IMR-90 (cell line): ENCODE data around the gene DAND5. TPM values are rescaled to one million over a fixed set of nuclear protein-coding genes. Genes with fewer than 3 reads are reported as not detected.

ENCODE experiments used
- ATAC-seq: fragments of 200-7000 bp; cut with Tn5 transposase; 2 replicates; pipeline ENCODE4 v1.9.1; 2020; ENCODE audit warnings: low read depth, mild to moderate bottlenecking, moderate library complexity
- BruUV-seq: library from RNA; stranded (reverse); fragments of 400-500 nt; replicated peaks from 2 replicates; lab custom pipeline; 2021; lab: Mats Ljungman, UMichigan
- CTCF ChIA-PET: fragments of 300-600 bp; formaldehyde crosslinking; extraction: SDS; loops from one replicate; lab custom pipeline; 2021; ENCODE audit warnings: antibody characterized with exemption; lab: Yijun Ruan, JAX
- POLR2A ChIA-PET: fragments of 300-600 bp; sonication (Branson Sonifier 250); formaldehyde crosslinking; loops from one replicate; lab custom pipeline; 2022; ENCODE audit warnings: antibody characterized with exemption; ENCODE audit not compliant: unreplicated experiment; lab: Charles Lee
- DNase-seq: peaks from one replicate; pipeline ENCODE4 v3.0.0; 2013
- H2AFZ ChIP-seq: replicated peaks from 2 replicates; pipeline ENCODE3; 2013; ENCODE audit warnings: low read length, mild to moderate bottlenecking; ENCODE audit not compliant: poor library complexity
- H2AK5ac ChIP-seq: 2 replicates; pipeline ENCODE4 v1.6.1; 2013; ENCODE audit warnings: low read depth, low read length, inconsistent platforms
- H2AK9ac ChIP-seq: replicated peaks from 2 replicates; pipeline ENCODE3; 2013; ENCODE audit warnings: mild to moderate bottlenecking, low read depth, low read length, moderate library complexity; ENCODE audit not compliant: poor library complexity
- H2BK120ac ChIP-seq: 2 replicates; pipeline ENCODE4 v1.6.1; 2013; ENCODE audit warnings: low read depth, low read length, inconsistent platforms
- H2BK15ac ChIP-seq: 3 replicates; pipeline ENCODE4 v1.6.1; 2013; ENCODE audit warnings: low read depth, low read length, inconsistent platforms
- H2BK20ac ChIP-seq: 2 replicates; pipeline ENCODE4 v1.6.1; 2013; ENCODE audit warnings: low read depth, mild to moderate bottlenecking, inconsistent platforms, low read length, moderate library complexity
- H2BK5ac ChIP-seq: 2 replicates; pipeline ENCODE4 v1.6.1; 2013; ENCODE audit warnings: mild to moderate bottlenecking, low read depth, low read length, inconsistent platforms; ENCODE audit not compliant: poor library complexity, severe bottlenecking
- H3K14ac ChIP-seq: replicated peaks from 2 replicates; pipeline ENCODE4 v1.6.1; 2013; ENCODE audit warnings: low read depth, low read length, inconsistent platforms
- H3K18ac ChIP-seq: 2 replicates; pipeline ENCODE4 v1.6.1; 2013; ENCODE audit warnings: low read depth, low read length, control low read depth
- H3K23ac ChIP-seq: 2 replicates; pipeline ENCODE4 v1.6.1; 2013; ENCODE audit warnings: low read depth, low read length, inconsistent platforms
- H3K27ac ChIP-seq: 2 replicates; pipeline ENCODE4 v1.5.1; 2013; ENCODE audit warnings: mild to moderate bottlenecking, control low read depth, low read length; ENCODE audit not compliant: insufficient read depth
- H3K27me3 ChIP-seq: 2 replicates; pipeline ENCODE4 v1.6.1; 2013; ENCODE audit warnings: low read length; ENCODE audit not compliant: control insufficient read depth, insufficient read depth
- H3K36me3 ChIP-seq: 2 replicates; pipeline ENCODE4 v1.6.1; 2013; ENCODE audit warnings: low read length, mixed read lengths; ENCODE audit not compliant: control insufficient read depth, insufficient read depth
- H3K4ac ChIP-seq: 2 replicates; pipeline ENCODE4 v1.6.1; 2013; ENCODE audit warnings: low read depth, low read length, inconsistent platforms
- H3K4me1 ChIP-seq: 2 replicates; pipeline ENCODE4 v1.6.1; 2013; ENCODE audit warnings: low read length, mixed read lengths; ENCODE audit not compliant: control insufficient read depth, insufficient read depth
- H3K4me2 ChIP-seq: 2 replicates; pipeline ENCODE4 v1.6.1; 2013; ENCODE audit warnings: low read depth, mild to moderate bottlenecking, control low read depth, low read length, moderate library complexity
- H3K4me3 ChIP-seq: 2 replicates; pipeline ENCODE4 v1.5.1; 2013; ENCODE audit warnings: low read depth, mild to moderate bottlenecking, control low read depth, low read length, moderate library complexity; ENCODE audit not compliant: insufficient read depth
- H3K56ac ChIP-seq: 2 replicates; pipeline ENCODE4 v1.6.1; 2013; ENCODE audit warnings: low read length, inconsistent platforms; ENCODE audit not compliant: insufficient read depth; ENCODE audit errors: extremely low read depth
- H3K79me1 ChIP-seq, 2 experiments: 2 replicates each; pipeline ENCODE4 v1.6.1; 2013; ENCODE audit warnings: low read length in 2 of 2, inconsistent platforms in 1 of 2, low read depth in 1 of 2
- H3K9ac ChIP-seq: 2 replicates; pipeline ENCODE4 v1.6.1; 2013; ENCODE audit warnings: low read depth, low read length, control low read depth
- H3K9me1 ChIP-seq: 2 replicates; pipeline ENCODE4 v1.6.1; 2013; ENCODE audit warnings: low read length, inconsistent platforms; ENCODE audit not compliant: insufficient read depth
- H3K9me3 ChIP-seq: 2 replicates; pipeline ENCODE4 v1.6.1; 2013; ENCODE audit warnings: low read length; ENCODE audit not compliant: control insufficient read depth, insufficient read depth
- H4K20me1 ChIP-seq: 2 replicates; pipeline ENCODE4 v1.6.1; 2013; ENCODE audit warnings: low read length, inconsistent platforms; ENCODE audit not compliant: insufficient read depth
- H4K5ac ChIP-seq: 2 replicates; pipeline ENCODE4 v1.6.1; 2013; ENCODE audit warnings: mild to moderate bottlenecking, low read depth, low read length, control low read depth
- H4K8ac ChIP-seq, 2 experiments: 2 replicates each; pipeline ENCODE4 v1.6.1; 2013; ENCODE audit warnings: low read depth in 2 of 2, low read length in 2 of 2, control low read depth in 1 of 2, inconsistent platforms in 1 of 2
- H4K91ac ChIP-seq: 2 replicates; pipeline ENCODE4 v1.6.1; 2013; ENCODE audit warnings: low read depth, low read length, inconsistent platforms; ENCODE audit not compliant: insufficient read depth
- BHLHE40 ChIP-seq: fragments of 150-350 bp; IDR thresholded peaks from 2 replicates; pipeline ENCODE4 v1.6.1; 2016; ENCODE audit warnings: mild to moderate bottlenecking, low read depth, low read length
- FOS ChIP-seq: fragments of 150-350 bp; IDR thresholded peaks from 2 replicates; pipeline ENCODE4 v1.6.1; 2016; ENCODE audit warnings: low read depth, low read length
- MAZ ChIP-seq: IDR thresholded peaks from 2 replicates; pipeline ENCODE4 v1.6.1; 2012; ENCODE audit warnings: low read depth, mild to moderate bottlenecking, low read length, improper control_type of control experiment, moderate library complexity, borderline replicate concordance
- NFE2L2 ChIP-seq: fragments of 150-350 bp; IDR thresholded peaks from 2 replicates; pipeline ENCODE4 v1.6.1; 2016; ENCODE audit warnings: low read depth, mild to moderate bottlenecking, low read length
- RAD21 ChIP-seq: IDR thresholded peaks from 2 replicates; pipeline ENCODE4 v1.6.1; 2012; ENCODE audit warnings: low read length, improper control_type of control experiment
- WGBS, 2 experiments: methylation state at CpG; one replicate each; pipeline versions ENCODE4 v1.1.5 to v1.1.7; 2013; ENCODE audit warnings: missing lambda C conversion rate in 2 of 2; ENCODE audit not compliant: insufficient read length in 1 of 2; ENCODE audit errors: extremely low coverage in 2 of 2; 5-methylcytosine and 5-hydroxymethylcytosine counted together
- dilution Hi-C: fragments of 300-500 bp; cut with HindIII; formaldehyde crosslinking; loops from one replicate; pipeline ENCODE4 v1.14.3; 2018; ENCODE audit warnings: low sequenced_read_pairs; ENCODE audit not compliant: unreplicated experiment
- in situ Hi-C: fragments of 300-500 bp; cut with MboI; formaldehyde crosslinking; loops from 3 replicates; pipeline ENCODE4 v1.14.3; 2019; ENCODE audit warnings: low sequenced_read_pairs, inconsistent platforms, mixed read lengths
- intact Hi-C: fragments of 100-400 bp; cut with micrococcal nuclease; formaldehyde crosslinking; loops from 2 replicates; pipeline ENCODE4 v1.10.0; 2022
- polyA plus RNA-seq, 3 experiments: library from polyadenylated mRNA; depleted of rRNA; stranded (reverse); fragments of >200 nt; gene quantifications; 2 replicates each; pipeline ENCODE4 v1.2.3, GENCODE V29; 2012; ENCODE audit warnings: low replicate concordance in 1 of 3
- total RNA-seq: library from RNA; depleted of rRNA; stranded (reverse); fragments of >200 nt; gene quantifications from 2 replicates; pipeline ENCODE4 v1.2.3, GENCODE V29; 2012

Gene DAND5
- total and polyA plus RNA-seq, 2 of the 4 experiments (the other 2 are of a cell fraction) = 0.03 TPM; not detected in 1

DNA sequence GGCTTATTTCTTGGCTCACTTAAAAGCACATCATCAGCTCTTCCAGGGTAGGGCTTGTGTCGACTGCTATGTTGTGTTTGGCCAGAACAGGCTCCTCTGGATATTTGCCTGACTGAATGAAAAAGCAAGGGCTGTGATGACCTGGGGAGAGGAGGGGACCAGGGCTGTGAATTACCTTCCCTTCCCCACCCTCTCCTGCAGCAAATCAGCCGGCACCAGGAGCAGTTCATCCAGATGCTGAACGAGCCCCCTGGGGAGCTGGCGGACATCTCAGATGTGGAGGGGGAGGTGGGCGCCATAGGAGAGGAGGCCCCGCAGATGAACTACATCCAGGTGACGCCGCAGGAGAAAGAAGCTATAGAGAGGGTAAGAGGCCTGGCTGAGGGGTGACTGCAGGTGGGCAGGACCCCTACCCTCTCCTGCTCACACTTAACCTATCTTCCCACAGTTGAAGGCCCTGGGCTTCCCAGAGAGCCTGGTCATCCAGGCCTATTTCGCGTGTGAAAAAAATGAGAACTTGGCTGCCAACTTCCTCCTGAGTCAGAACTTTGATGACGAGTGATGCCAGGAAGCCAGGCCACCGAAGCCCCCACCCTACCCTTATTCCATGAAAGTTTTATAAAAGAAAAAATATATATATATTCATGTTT lies 16.8 kb upstream of the DAND5 start:
- peaks cover 7% of the 10 kb centered on the region for H3K9me1 ChIP-seq
- in situ Hi-C loops = no loop called here

More for the DNA sequence above, 16.8 kb upstream of the DAND5 start:
- peaks cover 25% of the 10 kb centered on the region for H3K4me1 ChIP-seq
- no peak overlapping the region for H3K4me2 ChIP-seq
- BruUV-seq = no TSS peak
- peaks cover 25% of the 10 kb centered on the region; the same call in 1 of the 2 replicates for H4K20me1 ChIP-seq
- H3K4ac ChIP-seq = peak overlapping the region; percentile 61
- no peak overlapping the region for H3K18ac ChIP-seq
- no peak overlapping the region for H2BK20ac ChIP-seq
- TF ChIP-seq BHLHE40 = no peak
- no peak for TF ChIP-seq RAD21
- TF ChIP-seq NFE2L2 = peak; percentile 42; the same call in 1 of the 2 replicates
- TF ChIP-seq FOS = peak; percentile 35; the same call in 1 of the 2 replicates
- peak; percentile 48; the same call in 1 of the 2 replicates for TF ChIP-seq MAZ
- peak overlapping the region; percentile 87 for H3K27ac ChIP-seq
- DNase-seq (peak; percentile 88), ATAC-seq (peak; percentile 38)
- H4K91ac ChIP-seq = no peak overlapping the region; the same call in 1 of the 2 replicates
- no peak overlapping the region; the same call in 1 of the 2 replicates for H3K9ac ChIP-seq
- H3K14ac ChIP-seq = peak overlapping the region; percentile 42; the same call in 1 of the 2 replicates
- H3K79me1 ChIP-seq = peaks cover 26 to 80% of the 10 kb centered on the region in 2 experiments
- peak overlapping the region; percentile 68 for H2AK9ac ChIP-seq
- peak overlapping the region in 1 of 2 experiments; percentile 44; a peak in 2 of 4 replicates for H4K8ac ChIP-seq
- H2BK15ac ChIP-seq = no peak overlapping the region
- H3K4me3 ChIP-seq = no peak overlapping the region
- intact Hi-C loops (no loop called here), dilution Hi-C loops (no loop called here)
- H3K56ac ChIP-seq = no peak overlapping the region
- POLR2A ChIA-PET = interaction anchor here (0.6 kb wide), 1 partner anchor 1350 kb away, joined by 7 read pairs; no protein-coding TSS in a partner anchor
- peaks cover 64% of the 10 kb centered on the region for H3K36me3 ChIP-seq
- no peak overlapping the region for H2AFZ ChIP-seq
- no CpG with 5 or more reads among the region's 12 CpGs for WGBS, 2 experiments
- H4K5ac ChIP-seq = no peak overlapping the region
- no peaks in the 10 kb centered on the region for H3K9me3 ChIP-seq
- no peak overlapping the region for H2BK120ac ChIP-seq
- no peak overlapping the region for H3K23ac ChIP-seq
- CTCF ChIA-PET = interaction anchor here (1.0 kb wide), 1 partner anchor 13 kb away, joined by 3 read pairs; no protein-coding TSS in a partner anchor
- H3K27me3 ChIP-seq = no peaks in the 10 kb centered on the region
- peak overlapping the region; percentile 85 for H2BK5ac ChIP-seq
- peak overlapping the region; percentile 43 for H2AK5ac ChIP-seq
